Measurements from ENCODE around the gene CHN2.

Gene CHN2

DNA sequence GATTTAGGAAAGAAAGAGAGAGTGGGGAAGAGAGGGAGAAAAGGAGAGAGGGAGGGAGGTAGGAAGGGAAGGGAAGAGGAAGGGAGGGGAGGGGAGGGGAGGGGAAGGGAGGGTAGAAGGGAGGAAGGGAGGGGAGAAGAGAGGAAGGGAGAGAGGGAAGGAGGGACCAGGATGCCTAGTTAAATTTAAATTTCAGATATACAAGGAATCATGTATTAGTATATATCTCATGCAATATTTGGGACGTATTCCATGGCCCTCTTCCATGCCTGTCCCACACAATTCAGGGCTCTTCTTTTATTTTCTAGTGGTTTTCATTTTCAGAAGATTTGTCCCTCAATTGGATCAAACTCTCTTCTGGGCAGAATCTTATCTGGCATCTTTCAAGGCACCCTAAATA is 196.7 kb downstream of the CHN2 start:
- H3K9me3 ChIP-seq (ENCODE audit: severe bottlenecking) = no peaks in the 10 kb centered on the region
- no peak for DNase-seq
- no peak overlapping the region for H3K27ac ChIP-seq
- H3K4me3 ChIP-seq (ENCODE audit: low read depth, low read length) = no peak overlapping the region
- H3K27me3 ChIP-seq (ENCODE audit: insufficient read depth, low read depth, severe bottlenecking) = no peaks in the 10 kb centered on the region
- TF ChIP-seq, protein P1, sequence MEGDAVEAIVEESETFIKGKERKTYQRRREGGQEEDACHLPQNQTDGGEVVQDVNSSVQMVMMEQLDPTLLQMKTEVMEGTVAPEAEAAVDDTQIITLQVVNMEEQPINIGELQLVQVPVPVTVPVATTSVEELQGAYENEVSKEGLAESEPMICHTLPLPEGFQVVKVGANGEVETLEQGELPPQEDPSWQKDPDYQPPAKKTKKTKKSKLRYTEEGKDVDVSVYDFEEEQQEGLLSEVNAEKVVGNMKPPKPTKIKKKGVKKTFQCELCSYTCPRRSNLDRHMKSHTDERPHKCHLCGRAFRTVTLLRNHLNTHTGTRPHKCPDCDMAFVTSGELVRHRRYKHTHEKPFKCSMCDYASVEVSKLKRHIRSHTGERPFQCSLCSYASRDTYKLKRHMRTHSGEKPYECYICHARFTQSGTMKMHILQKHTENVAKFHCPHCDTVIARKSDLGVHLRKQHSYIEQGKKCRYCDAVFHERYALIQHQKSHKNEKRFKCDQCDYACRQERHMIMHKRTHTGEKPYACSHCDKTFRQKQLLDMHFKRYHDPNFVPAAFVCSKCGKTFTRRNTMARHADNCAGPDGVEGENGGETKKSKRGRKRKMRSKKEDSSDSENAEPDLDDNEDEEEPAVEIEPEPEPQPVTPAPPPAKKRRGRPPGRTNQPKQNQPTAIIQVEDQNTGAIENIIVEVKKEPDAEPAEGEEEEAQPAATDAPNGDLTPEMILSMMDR (IDR thresholded peaks at IDR 0.05; ENCODE audit: low read depth, low read length) = no peak
- H3K36me3 ChIP-seq = no peaks in the 10 kb centered on the region

DNA sequence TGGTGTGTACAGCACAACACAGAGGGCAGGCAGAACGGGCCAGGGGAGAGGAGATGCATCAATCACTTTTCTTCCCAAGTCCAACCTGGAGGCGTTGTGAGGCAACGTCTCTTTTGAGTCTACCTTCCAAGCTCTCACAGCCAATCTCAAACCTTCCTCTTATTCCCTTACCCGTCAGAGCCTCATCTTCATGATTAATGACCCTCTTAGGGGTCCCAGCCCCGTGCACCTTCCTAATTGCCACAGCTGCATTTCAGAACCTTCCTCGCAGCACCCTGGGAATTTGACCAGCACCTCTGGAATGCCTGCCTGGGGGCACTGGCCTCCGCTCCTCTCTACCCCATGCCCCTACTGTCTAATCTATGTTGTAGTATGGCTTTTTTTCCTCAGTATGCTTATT is 199.7 kb downstream of the CHN2 start:
- no peak overlapping the region for H3K4me3 ChIP-seq (ENCODE audit: low read depth, low read length)
- TF ChIP-seq, protein P1 (IDR thresholded peaks at IDR 0.05; ENCODE audit: low read depth, low read length) = no peak
- no peaks in the 10 kb centered on the region for H3K9me3 ChIP-seq (ENCODE audit: severe bottlenecking)
- DNase-seq = no peak
- no peaks in the 10 kb centered on the region for H3K36me3 ChIP-seq
- no peaks in the 10 kb centered on the region for H3K27me3 ChIP-seq (ENCODE audit: insufficient read depth, low read depth, severe bottlenecking)
- no peak overlapping the region for H3K27ac ChIP-seq

- Histone ChIP-seq H3K4me3 (ENCODE audit: low read depth, low read length) (no peak overlapping the region), H3K36me3 (no peaks in the 10 kb centered on the region), H3K27me3 (ENCODE audit: insufficient read depth, low read depth, severe bottlenecking) (no peaks in the 10 kb centered on the region), H3K9me3 (ENCODE audit: severe bottlenecking) (no peaks in the 10 kb centered on the region), H3K27ac (no peak overlapping the region)
- TF ChIP-seq, protein P1 (IDR thresholded peaks at IDR 0.05; ENCODE audit: low read depth, low read length) = no peak
- no peak for DNase-seq
These were observed 202.0 kb downstream of the CHN2 start for GRCh38 chr7:29396563-29396962.

GRCh38 chr7:29397398-29397797 is 202.8 kb downstream of the CHN2 start:
- TF ChIP-seq, protein P1 (IDR thresholded peaks at IDR 0.05; ENCODE audit: low read depth, low read length) = no peak
- H3K4me3 ChIP-seq (ENCODE audit: low read depth, low read length) = no peak overlapping the region
- DNase-seq = no peak

DNA sequence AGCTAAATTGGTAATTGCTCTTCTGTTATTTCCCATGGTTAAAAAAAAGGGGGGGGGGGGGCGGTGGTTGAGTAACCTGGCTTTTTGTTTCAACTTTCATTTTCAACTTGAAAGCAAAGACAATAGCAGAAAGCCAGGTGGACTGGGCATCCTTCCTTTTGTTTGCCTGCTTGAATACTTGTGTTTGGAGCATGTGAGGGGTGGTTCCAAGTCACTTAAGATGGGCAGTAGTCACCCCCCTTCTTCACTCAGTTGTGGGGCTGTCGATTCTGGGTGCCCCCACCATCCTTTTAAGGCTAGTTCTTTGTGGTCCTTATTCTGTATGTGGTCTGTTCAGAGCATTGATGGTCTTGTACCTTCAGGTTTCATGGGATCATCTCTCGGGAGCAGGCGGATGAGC is 203.4 kb downstream of the CHN2 start:
- no peak for DNase-seq
- Histone ChIP-seq H3K9me3 (ENCODE audit: severe bottlenecking) (no peaks in the 10 kb centered on the region), H3K27me3 (ENCODE audit: insufficient read depth, low read depth, severe bottlenecking) (no peaks in the 10 kb centered on the region), H3K27ac (no peak overlapping the region), H3K36me3 (no peaks in the 10 kb centered on the region), H3K4me3 (ENCODE audit: low read depth, low read length) (no peak overlapping the region)
- TF ChIP-seq, protein P1 (IDR thresholded peaks at IDR 0.05; ENCODE audit: low read depth, low read length) = no peak

More at GRCh38 chr7:29397398-29397797, 202.8 kb downstream of the CHN2 start:
- Histone ChIP-seq H3K36me3 (no peaks in the 10 kb centered on the region), H3K27ac (no peak overlapping the region), H3K9me3 (ENCODE audit: severe bottlenecking) (no peaks in the 10 kb centered on the region), H3K27me3 (ENCODE audit: insufficient read depth, low read depth, severe bottlenecking) (no peaks in the 10 kb centered on the region)

- Histone ChIP-seq H3K4me3 (ENCODE audit: low read depth, low read length) (no peak overlapping the region), H3K9me3 (ENCODE audit: severe bottlenecking) (no peaks in the 10 kb centered on the region), H3K27ac (no peak overlapping the region), H3K27me3 (ENCODE audit: insufficient read depth, low read depth, severe bottlenecking) (no peaks in the 10 kb centered on the region), H3K36me3 (no peaks in the 10 kb centered on the region)
- TF ChIP-seq, protein P1 (IDR thresholded peaks at IDR 0.05; ENCODE audit: low read depth, low read length) = no peak
- no peak for DNase-seq
These were observed 205.9 kb downstream of the CHN2 start for GRCh38 chr7:29400437-29400836.

All from WERI-Rb-1 (cell line).